ENCODE results near the gene LCN2.

- TF ChIP-seq, protein P1, sequence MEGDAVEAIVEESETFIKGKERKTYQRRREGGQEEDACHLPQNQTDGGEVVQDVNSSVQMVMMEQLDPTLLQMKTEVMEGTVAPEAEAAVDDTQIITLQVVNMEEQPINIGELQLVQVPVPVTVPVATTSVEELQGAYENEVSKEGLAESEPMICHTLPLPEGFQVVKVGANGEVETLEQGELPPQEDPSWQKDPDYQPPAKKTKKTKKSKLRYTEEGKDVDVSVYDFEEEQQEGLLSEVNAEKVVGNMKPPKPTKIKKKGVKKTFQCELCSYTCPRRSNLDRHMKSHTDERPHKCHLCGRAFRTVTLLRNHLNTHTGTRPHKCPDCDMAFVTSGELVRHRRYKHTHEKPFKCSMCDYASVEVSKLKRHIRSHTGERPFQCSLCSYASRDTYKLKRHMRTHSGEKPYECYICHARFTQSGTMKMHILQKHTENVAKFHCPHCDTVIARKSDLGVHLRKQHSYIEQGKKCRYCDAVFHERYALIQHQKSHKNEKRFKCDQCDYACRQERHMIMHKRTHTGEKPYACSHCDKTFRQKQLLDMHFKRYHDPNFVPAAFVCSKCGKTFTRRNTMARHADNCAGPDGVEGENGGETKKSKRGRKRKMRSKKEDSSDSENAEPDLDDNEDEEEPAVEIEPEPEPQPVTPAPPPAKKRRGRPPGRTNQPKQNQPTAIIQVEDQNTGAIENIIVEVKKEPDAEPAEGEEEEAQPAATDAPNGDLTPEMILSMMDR (conservative IDR thresholded peaks at IDR 0.05; ENCODE audit: low read depth, low read length) = no peak
- no peak for TF ChIP-seq EZH2 (IDR thresholded peaks at IDR 0.05; ENCODE audit: low read length, unreplicated experiment)
Observed at GRCh38 chr9:128113526-128114325, 35.5 kb upstream of the LCN2 start.

Measured in PC-3 (cell line).